Right cardiac atrium (tissue), 5 donors: Measurements from ENCODE around the gene HSD17B8. TPM values are rescaled to one million over a fixed set of nuclear protein-coding genes. Genes with fewer than 3 reads are reported as not detected.
A peak's percentile ranks its signal among the peaks of the same experiment; 100 is the strongest.

Experiments used
- ATAC-seq, 2 donors: fragments of 200-7000 bp; cut with Tn5 transposase; one replicate each; pipeline versions ENCODE4 v1.8.0 to v1.9.1; 2020; ENCODE audit warnings: moderate library complexity in 2 of 2, mild to moderate bottlenecking in 1 of 2
- DNase-seq, 3 donors: peaks; one replicate each; pipeline ENCODE4 v3.0.0-alpha.2; 2020
- H3K27ac ChIP-seq: one replicate; pipeline ENCODE4 v1.5.1; 2013; ENCODE audit warnings: mild to moderate bottlenecking, low read length, control low read depth, moderate library complexity
- H3K27me3 ChIP-seq: one replicate; pipeline ENCODE4 v1.6.1; 2013; ENCODE audit not compliant: control insufficient read depth, insufficient read depth
- H3K4me1 ChIP-seq: one replicate; pipeline ENCODE4 v1.6.1; 2013; ENCODE audit warnings: low read length; ENCODE audit not compliant: control insufficient read depth, insufficient read depth
- H3K4me3 ChIP-seq: one replicate; pipeline ENCODE4 v1.5.1; 2013; ENCODE audit warnings: low read length, control low read depth
- H3K9me3 ChIP-seq: one replicate; pipeline ENCODE4 v1.6.1; 2013; ENCODE audit warnings: low read length; ENCODE audit not compliant: control insufficient read depth
- WGBS: extraction: QIAGEN DNeasy Blood & Tissue Kit; methylation state at CpG from one replicate; pipeline ENCODE4 v1.1.7; 2013; 5-methylcytosine and 5-hydroxymethylcytosine counted together
- intact Hi-C, 4 donors: fragments of 100-400 bp; cut with DNase I; formaldehyde crosslinking; loops; one replicate each; pipeline versions ENCODE4 v1.11.0 to v1.14.0; 2022 to 2023
- polyA plus RNA-seq: library from polyadenylated mRNA; stranded (reverse); fragments of 200-250 nt; gene quantifications from one replicate; pipeline ENCODE4 v1.2.3, GENCODE V29; 2013
- total RNA-seq, 4 donors: library from RNA; stranded (reverse); fragmentation: NEBNext Ultra II Directional; extraction: Animal tissue kit (Norgen Biotek cat#: 25700); gene quantifications; one replicate each; pipeline ENCODE4 v1.2.1, GENCODE V29; 2021
- donor health status: healthy with polysubstance abuse.
- donor health status: DM: no; HTN: yes; CAD: no.
- donor health status: DM: no; HTN: no; CAD: no.
- donor health status: DM: no; HTN: yes; CAD: no; lungs with severe emphysema.
- donor health status: DM: yes; HTN: yes; CAD: no.

Gene HSD17B8
- total and polyA plus RNA-seq, 5 donors = 16.9 to 20.2 (median 18.4) TPM

DNA sequence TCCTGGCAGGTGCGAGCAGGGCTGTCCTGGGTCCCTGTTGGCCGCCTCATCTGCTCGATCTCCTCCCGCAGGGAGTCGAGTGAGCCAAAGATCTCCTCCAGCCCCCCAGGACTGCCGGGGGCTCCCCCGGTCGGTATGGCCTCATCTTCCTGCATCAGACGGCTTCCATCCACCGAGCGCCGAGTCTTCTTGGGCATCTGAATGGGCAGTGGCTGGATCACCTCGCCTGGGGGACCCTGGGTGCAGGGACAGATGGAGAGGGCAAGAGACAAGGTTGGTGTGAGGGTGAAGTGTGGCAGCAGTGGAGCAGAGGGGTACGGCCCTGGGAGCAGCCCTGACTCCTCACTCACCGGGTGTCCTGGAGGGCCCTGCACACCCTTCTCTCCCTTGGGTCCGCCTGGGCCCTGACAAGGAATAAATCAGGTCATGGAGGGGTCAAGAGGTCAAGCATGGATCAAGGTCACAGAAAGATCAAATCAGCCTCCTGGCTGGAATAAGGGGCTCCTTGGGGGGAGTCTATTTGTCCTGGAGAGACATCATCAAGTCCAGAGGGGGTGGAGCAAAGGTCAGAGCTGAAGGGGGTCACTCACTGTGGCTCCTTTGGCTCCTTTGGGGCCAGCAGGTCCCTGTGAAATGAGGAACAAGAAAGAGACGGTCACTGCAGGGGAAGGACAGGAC lies 38.7 kb upstream of the HSD17B8 start:
- Histone ChIP-seq H3K9me3 (no peaks in the 10 kb centered on the region), H3K4me1 (no peaks in the 10 kb centered on the region), H3K27ac (no peak overlapping the region), H3K4me3 (no peak overlapping the region), H3K27me3 (no peaks in the 10 kb centered on the region)
- DNase-seq = no peak
- intact Hi-C loops = no loop called here
- ATAC-seq = no peak
- WGBS = 87% methylated on average over 17 of the region's 17 CpGs

DNA sequence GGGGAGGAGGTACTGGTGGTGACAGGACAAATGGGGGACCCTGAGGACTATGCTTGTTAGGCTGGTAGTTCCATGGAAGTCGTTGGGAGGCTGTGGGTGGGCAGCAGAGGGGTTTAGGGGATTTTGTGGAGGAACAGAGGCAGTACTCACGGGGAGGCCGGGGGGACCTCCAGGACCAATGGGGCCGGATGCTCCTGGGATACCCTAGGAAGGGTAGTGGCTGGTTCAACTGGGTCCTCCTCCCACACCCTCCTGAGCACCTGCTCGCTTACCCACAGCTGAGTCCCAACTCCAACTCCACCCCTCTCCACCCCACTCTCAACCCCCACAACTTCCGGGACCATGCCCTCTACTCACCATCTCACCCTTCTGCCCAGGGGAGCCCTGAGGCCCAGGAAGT lies 38.1 kb upstream of the HSD17B8 start:
- Histone ChIP-seq H3K9me3 (no peaks in the 10 kb centered on the region), H3K4me1 (no peaks in the 10 kb centered on the region), H3K4me3 (no peak overlapping the region), H3K27me3 (no peaks in the 10 kb centered on the region), H3K27ac (no peak overlapping the region)
- intact Hi-C loops = no loop called here
- WGBS = 86% methylated on average over 6 of the region's 6 CpGs
- ATAC-seq = no peak
- no peak for DNase-seq

DNA sequence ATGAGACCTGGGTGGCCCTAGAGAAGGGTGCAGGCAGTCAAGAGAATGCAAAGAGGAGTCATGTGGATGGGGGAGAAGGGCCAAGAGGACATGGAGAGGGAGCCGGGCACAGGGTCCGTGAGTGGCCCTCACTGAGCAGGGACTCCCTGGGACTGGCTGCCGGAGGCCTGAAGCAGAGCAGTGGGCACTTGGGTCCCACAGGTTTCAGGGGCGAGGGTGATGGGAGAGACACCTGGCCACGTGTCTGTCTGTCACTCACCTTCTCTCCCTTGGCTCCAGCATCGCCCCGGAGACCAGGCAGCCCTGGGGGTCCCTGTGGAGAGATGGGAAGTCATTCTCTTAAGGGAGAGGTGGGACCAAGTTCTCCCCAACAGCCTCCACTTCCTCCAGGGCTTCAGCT lies 37.6 kb upstream of the HSD17B8 start:
- no peak for DNase-seq
- Histone ChIP-seq H3K27me3 (no peaks in the 10 kb centered on the region), H3K4me1 (no peaks in the 10 kb centered on the region), H3K27ac (no peak overlapping the region), H3K4me3 (no peak overlapping the region), H3K9me3 (no peaks in the 10 kb centered on the region)
- intact Hi-C loops = no loop called here
- ATAC-seq = no peak
- 89% methylated on average over 7 of the region's 7 CpGs for WGBS

DNA sequence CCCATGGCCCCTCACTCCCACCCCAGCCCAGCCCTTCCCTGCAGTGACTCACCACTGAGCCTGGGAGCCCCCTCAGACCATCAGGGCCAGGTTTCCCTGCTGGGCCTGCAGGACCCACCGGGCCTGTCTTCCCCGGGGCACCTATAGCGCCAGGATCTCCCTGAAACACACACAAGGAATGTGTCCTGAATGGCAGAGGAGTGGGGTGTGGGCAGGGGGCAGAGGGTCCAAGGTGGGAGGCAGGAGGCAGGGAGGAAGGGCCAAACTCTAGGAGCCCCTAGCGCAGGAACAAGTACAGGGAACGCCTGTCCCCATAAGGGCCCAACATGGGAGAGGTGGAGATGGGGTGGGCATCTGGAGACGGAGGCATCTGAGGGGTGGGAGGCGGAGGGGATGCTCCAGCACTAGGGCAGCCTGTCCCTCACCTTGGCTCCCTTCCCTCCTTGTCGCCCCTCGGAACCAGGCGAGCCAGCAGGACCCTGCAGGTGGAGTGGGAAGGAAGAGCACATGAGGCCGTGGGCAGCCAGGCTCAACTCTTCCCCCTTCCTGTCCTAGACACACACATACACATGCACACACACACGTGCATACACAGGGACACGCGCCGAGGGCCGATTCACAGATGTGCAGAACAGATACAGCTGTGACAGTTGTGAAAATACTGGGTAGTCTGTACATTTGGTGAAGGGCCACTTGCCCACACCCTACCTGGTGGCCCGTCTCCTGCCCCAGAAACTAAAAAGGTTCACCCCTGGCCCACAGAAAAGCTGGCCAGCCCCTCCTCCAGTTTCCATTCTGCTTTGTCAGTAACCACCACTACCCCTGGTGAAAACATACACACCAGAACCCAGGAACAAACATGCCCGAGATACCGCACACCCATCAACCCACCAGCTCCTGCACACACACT lies 36.8 kb upstream of the HSD17B8 start:
- peak in 1 of 3 donors; percentile 31 for DNase-seq
- H3K9me3 ChIP-seq = no peaks in the 10 kb centered on the region
- no peaks in the 10 kb centered on the region for H3K4me1 ChIP-seq
- no peak overlapping the region for H3K4me3 ChIP-seq
- H3K27me3 ChIP-seq = no peaks in the 10 kb centered on the region
- no peak for ATAC-seq
- H3K27ac ChIP-seq = no peak overlapping the region
- WGBS = 91% methylated on average over 19 of the region's 19 CpGs
- intact Hi-C loops = no loop called here

DNA sequence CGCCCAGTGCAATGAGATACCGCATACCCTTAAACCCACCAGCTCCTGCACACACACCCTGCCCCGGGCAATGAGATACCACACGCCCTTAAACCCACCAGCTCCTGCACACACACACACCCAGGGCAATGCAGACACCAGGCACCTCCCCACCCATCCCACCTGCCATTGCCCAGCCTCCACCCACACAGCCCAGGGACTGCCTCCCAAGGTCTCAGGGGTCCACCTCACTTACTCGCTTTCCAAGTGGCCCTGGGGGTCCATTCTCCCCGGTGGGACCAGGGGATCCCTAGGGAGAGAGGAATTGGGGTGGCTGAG lies 36.2 kb upstream of the HSD17B8 start:
- Histone ChIP-seq H3K27ac (no peak overlapping the region), H3K9me3 (no peaks in the 10 kb centered on the region), H3K4me3 (no peak overlapping the region), H3K4me1 (no peaks in the 10 kb centered on the region), H3K27me3 (no peaks in the 10 kb centered on the region)
- 81% methylated on average over 6 of the region's 6 CpGs for WGBS
- intact Hi-C loops = no loop called here
- no peak for DNase-seq
- no peak for ATAC-seq

DNA sequence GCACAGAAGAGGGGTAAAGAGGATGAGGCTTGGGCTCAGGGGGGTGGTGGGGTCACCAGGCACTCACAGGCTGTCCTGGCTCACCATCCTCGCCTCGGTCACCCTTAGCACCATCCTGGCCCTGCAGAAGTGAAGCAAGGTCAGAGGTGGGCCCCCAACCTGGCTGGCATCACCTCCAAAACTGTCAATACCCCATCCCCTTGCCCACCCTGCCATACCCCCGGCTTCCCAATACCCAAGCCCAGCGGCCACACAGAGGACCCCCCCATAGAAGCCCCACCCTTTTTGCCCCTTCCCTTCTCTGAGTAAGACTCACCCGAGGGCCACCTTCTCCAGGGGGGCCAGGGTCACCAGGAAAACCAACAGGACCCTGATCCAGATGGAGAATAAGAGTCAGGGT lies 35.8 kb upstream of the HSD17B8 start:
- no peaks in the 10 kb centered on the region for H3K4me1 ChIP-seq
- intact Hi-C loops = no loop called here
- no peak overlapping the region for H3K4me3 ChIP-seq
- WGBS = 71% methylated on average over 5 of the region's 5 CpGs
- no peaks in the 10 kb centered on the region for H3K9me3 ChIP-seq
- no peaks in the 10 kb centered on the region for H3K27me3 ChIP-seq
- ATAC-seq (no peak), DNase-seq (peak in 1 of 3 donors; percentile 18)
- H3K27ac ChIP-seq = no peak overlapping the region

DNA sequence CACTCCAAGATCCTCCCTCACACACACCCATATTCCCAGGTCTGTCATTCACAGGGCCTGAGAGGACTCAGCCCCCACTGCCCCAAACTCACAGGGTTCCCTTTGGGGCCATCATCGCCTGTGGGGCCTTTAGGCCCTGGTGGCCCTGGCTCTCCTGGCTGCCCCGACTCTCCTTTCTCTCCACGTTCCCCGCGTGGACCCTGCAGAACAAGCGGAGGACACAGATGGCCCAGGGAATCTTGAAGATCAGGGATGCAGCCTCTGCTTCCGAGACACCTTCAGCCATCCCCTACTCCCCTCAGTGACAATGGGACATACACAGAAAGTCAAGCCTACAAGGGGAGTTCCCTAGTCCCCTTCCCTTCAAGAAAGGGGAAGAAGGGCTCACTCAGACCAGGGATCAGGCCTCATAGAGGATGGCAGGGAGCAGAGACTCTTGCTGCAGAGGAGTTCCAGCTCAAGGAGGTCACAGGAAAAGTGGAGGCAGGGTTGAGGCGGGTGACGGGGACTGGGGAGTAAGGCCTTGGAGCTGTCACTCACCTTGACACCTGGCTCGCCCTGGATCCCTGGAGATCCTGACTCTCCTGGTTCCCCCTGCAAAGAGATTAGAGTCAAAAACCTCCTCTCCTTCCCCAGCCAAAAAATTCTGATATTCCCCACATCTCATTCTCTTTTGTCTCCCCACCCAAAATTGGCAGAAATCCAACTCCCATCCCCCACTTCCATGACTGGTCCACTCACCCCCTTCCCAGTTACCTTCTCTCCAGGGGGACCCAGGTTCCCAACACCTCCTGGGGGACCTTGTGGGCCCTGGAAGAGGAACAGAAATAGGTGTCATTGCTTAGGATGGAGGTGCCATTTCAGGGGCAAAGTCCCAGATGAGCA lies 34.9 kb upstream of the HSD17B8 start:
- no peaks in the 10 kb centered on the region for H3K27me3 ChIP-seq
- no peaks in the 10 kb centered on the region for H3K9me3 ChIP-seq
- DNase-seq (peak in 2 of 3 donors; percentile 11 to 19), ATAC-seq (no peak)
- 93% methylated on average over 10 of the region's 10 CpGs for WGBS
- no peaks in the 10 kb centered on the region for H3K4me1 ChIP-seq
- no peak overlapping the region for H3K27ac ChIP-seq
- no peak overlapping the region for H3K4me3 ChIP-seq
- intact Hi-C loops = loop anchor here in 2 of 4 donors (5.0 to 10.0 kb wide), 2 partner anchors 73 to 75 kb away; no protein-coding TSS in a partner anchor

DNA sequence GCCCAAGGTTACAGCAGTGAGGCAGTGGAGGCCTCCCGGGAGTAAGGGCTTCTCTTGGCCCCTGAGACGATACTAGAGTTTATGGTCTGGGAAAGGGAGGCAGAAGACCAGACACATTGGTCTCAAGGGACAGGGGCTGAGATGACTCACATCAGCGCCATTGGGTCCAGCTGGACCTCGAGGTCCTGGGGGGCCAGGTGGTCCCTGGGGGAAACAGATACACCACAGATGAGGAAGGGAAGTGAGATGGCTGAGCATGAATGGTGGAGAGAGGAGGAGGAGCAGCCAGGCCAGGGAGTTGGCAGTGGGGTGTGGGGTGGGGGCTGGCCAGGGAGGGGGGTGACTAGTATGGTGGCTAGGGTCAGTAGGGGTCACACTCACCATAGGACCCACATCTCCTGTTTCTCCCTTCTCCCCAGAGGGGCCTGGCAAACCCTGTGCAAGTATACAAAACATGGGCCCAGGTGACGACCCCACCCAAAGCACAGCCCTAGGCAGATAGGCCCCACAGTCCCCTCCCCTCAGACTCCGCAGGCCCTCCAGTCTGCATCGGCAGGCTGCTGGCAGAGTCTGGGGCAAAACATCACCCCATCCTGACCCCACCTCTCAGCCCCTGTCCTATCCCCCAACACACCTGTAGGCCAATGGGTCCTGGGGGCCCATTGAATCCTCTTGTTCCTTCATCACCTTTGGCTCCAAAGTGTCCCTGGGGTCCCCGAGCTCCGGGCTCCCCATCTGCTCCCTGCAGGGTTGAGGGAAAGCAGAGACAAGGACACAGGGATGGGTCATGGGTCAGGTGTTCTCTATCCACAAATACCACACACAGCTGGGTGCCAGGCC lies 34.1 kb upstream of the HSD17B8 start:
- WGBS = 86% methylated on average over 9 of the region's 9 CpGs
- no peak for ATAC-seq
- H3K4me1 ChIP-seq = no peaks in the 10 kb centered on the region

DNA sequence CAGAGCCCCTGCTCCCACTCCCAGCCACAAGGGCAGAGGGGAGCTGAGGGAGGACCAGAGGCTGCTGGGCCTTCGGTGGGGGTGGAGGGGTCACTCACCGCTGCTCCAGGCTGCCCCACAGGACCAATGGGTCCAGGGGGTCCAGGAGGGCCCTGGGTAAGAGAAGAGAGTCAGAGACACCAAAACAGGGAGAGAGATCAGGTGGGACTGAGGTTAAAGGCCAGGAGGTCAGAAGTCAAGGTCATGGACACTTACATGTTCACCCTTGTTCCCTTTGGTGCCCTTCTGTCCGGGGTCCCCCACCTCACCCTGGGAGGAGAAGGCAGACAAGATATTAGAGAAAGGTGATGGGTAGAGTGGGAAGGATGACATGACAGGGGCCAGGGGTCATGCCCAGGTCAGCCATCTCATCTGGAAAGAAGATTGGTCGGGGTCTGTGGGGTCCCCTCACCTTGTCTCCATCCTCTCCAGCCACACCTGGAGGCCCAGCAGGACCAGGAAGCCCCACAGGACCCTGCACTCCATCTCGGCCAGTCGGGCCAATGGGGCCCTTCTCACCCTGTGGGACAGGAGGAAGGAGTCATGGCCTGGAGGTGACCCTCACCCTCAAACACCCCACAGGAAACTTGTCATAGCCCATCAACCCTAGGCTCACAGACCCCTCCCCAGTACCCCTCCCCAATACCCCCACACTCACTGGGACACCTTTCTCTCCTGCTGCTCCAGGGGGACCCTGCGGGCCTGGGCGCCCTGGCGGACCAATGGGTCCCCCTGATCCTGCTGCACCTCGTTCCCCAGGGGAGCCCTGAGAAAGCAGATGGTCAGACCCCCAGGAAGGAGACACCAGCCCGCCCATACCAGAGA lies 33.2 kb upstream of the HSD17B8 start:
- no peaks in the 10 kb centered on the region for H3K4me1 ChIP-seq
- ATAC-seq = no peak
- WGBS = 90% methylated on average over 11 of the region's 11 CpGs
- intact Hi-C loops = loop anchor here in 2 of 4 donors (5.0 to 10.0 kb wide), 2 partner anchors 71 to 74 kb away; no protein-coding TSS in a partner anchor
- no peaks in the 10 kb centered on the region for H3K9me3 ChIP-seq
- H3K27me3 ChIP-seq = no peaks in the 10 kb centered on the region
- peak; percentile 10 to 30 (median 29) for DNase-seq
- H3K27ac ChIP-seq = no peak overlapping the region
- H3K4me3 ChIP-seq = no peak overlapping the region

More for the DNA sequence above, 34.1 kb upstream of the HSD17B8 start:
- Histone ChIP-seq H3K27me3 (no peaks in the 10 kb centered on the region), H3K27ac (no peak overlapping the region), H3K4me3 (no peak overlapping the region), H3K9me3 (no peaks in the 10 kb centered on the region)
- peak in 2 of 3 donors; percentile 11 to 28 for DNase-seq
- intact Hi-C loops = loop anchor here in 2 of 4 donors (5.0 to 10.0 kb wide), 2 partner anchors 72 to 74 kb away; no protein-coding TSS in a partner anchor
